Measurements from ENCODE around the gene RAD50.
"Not testable (repeated sequence)": the region's sequence is repeated elsewhere in the genome, so short reads cannot be mapped to it uniquely, and the experiment has no call there.

The RAD50 gene

GRCh38 chr5:132679166-132679565 is 122.4 kb downstream of the RAD50 start:
- DNase-seq, result no peak

GRCh38 chr5:132679717-132680380 is 123.1 kb downstream of the RAD50 start:
- DNase-seq, result no peak

DNA sequence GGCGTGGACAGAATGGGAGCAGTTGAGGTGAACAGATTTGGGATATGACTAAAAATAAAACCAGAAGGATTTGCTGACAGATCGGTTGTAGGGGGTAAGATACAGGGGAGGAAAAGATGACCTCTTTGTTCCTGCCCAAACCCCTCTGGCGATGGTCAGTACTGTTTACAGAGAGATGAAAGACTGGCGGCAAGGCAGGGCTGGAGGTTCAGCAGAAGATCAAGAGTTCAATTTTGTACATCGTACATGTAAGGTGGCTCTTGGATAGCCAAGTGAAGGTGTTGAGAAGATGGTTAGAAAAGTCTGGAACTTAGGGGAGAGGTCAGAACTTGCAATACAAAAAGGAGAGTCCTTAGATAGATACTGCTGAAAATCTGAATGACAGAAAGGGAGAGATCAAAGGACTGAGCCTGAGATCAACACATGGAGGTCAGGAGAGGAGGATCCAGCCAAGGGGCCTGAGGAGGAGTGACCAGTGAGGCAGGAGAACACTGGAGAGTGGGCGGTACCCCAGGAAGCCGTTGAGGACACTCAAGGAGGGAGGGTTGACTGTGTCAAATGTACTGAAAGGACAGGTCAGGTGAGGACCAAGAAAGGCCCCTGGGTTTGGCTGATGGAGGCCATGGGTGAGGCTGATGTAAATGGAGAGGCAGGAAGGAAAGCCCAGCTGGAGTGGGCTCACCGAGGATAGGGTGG is 124.2 kb downstream of the RAD50 start:
- DNase-seq, result no peak

DNA sequence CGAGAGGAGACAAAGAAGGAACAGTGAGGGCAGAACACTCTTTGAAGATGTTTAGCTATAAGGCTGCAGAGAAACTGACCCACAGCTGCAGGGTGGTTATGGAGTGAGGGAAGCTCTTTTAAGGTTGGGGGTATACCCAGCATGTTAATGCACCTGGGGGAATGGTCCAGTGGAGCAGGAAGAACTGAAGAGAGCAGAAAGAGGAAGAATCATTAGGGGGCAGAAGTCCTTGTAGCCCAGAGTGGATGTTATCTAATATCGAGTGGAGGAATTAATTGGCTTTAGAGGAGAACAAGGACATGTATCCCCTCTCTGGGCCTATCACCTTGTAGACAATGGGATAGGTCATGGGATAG is 124.7 kb downstream of the RAD50 start:
- no peak for DNase-seq

DNA sequence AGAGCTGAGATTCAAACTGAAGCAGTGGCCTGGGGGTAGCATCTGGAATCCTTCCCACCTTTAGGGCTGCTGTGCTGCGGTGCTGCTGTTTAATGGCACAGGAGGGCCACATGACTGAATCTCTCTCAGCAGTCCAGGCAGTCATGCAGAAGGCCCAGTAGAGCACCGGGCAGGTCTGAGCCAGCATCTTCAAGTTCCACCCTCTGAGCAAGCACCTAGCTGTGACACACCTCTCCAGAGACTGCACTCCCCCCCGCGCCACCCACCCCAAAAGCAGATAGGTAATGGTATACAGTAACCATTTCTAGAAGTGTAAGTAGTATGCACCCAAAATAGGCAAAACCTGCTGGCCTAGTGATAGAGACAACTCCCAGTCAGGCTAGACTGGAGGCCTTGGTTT is 125.2 kb downstream of the RAD50 start:
- no peak for DNase-seq

DNA sequence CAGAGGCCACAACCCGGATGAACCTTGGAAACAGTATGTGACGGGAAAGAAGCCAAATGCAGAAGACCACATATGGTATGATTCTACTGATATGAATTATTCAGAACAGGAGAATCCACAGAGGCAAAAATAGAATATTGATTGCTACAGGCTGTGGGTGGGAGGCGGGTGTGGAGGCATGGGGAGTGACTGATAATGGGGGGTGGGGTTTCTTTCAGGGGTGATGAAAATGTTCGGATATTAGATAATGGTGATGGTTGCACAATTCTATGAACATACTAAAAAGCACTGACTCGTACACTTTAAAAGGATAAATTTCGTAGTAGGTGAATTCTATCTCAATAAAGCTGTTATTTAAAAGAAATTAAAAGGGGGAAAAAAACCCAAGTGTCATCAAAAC is 127.7 kb downstream of the RAD50 start:
- no peak for DNase-seq

DNA sequence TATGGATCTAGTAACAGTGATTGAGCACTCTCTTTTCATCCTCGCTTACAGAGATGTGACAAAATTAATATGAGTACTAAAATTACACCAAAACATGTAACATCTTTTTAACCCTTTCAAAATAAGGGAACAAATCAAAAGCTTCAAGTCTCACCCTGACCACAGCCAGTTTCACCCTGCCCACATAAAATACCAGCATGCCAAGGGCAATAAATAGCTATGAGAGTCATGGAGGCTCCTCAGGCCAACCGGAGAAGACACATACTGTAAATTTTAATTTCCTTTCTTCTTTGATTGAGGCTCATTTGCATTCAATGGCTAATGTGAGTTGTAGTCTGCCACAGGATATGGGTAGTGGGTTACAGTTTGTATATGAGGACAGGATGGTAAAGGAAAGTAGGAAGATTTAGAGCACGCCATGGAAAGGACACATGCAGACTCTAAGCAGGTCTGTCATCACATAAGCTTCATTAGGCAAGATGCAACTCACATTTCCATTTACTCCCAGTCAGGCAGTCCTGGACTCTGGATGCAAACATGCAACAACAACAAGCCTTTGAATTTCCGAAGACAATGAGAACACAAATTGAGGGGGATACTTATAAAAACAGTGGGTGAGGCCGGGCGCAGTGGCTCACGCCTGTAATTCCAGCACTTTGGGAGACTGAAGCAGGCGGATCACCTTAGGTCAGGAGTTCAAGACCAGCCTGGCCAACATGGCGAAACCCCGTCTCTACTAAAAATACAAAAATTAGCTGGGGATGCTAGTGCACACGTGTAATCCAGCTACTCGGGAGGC is 128.3 kb downstream of the RAD50 start:
- DNase-seq, result no peak

GRCh38 chr5:132686193-132686592 is 129.4 kb downstream of the RAD50 start:
- DNase-seq, result no peak

DNA sequence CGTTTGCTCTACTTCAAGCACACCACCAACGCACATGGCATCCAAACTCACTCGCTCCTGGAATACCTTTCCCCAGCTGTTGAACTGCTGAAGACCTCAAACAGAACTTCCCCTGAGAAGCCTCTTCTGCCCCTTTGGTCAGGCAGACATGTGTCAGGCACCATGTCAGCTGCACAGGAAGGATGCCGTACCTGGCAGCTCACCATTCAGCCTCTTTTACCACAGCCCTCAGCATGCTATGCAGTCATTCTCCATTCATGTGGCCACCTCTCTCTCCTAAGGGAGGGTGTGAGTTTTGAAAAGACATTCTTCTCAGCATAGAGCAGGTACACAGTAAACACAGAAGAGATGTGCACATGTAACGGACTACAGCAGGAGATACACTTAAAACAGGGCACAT is 131.2 kb downstream of the RAD50 start:
- no peak for DNase-seq

DNA sequence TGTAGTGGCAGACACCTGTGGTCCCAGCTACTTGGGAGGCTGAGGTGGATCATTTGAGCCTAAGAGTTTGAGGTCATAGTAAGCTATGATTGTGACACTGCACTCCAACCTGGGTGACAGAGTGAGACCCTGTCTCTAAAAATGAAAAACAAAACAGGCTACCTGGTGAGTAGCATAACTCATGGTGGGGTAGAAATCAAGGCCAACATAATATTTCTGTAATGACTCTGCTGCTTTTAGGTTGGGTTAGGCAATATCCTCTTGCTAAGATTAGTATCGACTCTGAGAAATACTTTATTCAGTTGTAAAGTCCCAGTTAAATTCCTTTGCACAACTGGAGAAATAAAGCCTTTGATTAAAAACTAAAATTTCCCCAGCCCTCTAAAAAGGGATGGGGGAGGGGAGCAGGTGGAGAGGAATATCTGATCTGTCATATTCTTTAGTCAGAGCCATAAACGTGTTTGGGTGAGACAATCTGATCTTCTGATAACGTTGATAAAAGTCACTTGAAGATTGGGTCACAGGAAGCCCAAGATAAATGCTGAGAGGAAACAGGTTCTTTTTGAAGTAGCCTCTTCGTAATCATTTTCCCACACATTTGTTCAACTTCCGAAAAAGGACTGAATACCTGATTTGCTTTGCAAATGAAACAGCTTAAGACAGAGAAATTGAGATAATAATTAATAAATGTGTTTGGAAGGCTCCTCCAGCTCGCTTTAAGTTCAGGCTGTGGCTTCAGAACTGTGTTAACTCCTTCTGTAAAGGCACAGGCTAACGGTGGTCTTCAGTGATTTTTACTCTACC is 132.0 kb downstream of the RAD50 start:
- no peak for DNase-seq

GRCh38 chr5:132689513-132689912 is 132.7 kb downstream of the RAD50 start:
- no peak for DNase-seq

DNA sequence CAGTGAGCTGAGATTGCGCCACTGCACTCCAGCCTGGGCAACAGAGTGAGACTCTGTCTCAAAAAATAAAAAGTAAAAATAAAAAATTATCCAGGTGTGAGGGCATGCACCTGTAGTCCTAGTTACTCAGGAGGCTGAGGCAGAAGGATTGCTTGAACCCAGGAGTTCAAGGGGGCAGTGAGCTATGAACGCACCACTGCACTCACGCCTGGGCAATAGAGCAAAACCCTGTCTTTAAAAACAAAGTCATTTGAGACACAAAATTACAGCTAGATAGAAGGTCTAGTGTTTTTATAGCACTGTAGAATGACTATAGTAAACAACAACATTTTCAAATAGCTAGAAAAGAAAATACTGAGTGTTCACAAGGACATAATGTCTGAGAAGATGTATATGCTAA is 133.4 kb downstream of the RAD50 start:
- DNase-seq, result no peak

GRCh38 chr5:132691755-132692631 is 135.2 kb downstream of the RAD50 start:
- not testable (repeated sequence) for DNase-seq

DNA sequence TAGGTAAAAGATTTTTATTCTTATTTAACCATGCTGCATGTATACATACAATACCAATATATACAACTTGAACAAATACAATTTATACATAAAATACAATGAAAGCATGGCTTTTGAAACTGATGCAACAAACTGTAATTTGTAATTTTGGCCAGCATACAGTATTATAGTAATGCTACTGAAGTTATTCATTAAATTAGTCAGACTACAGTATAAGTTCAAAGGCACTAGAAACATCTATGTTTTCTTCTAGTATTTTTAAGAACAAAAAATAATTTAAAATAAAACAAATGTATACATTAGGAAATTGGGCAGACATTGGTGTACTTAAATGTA is 135.8 kb downstream of the RAD50 start:
- no peak for DNase-seq

All from DMS79 (cell line).